HG02884 (cell line): ENCODE data around the gene IFNA17.
A peak's percentile ranks its signal among the peaks of the same experiment; 100 is the strongest.
"Not testable (repeated sequence)": the region's sequence is repeated elsewhere in the genome, so short reads cannot be mapped to it uniquely, and the experiment has no call there.

Source experiments
- ATAC-seq: cut with Tn5 transposase; IDR thresholded peaks from one replicate; pipeline ENCODE4 v1.9.1; 2021; ENCODE audit warnings: mild to moderate bottlenecking, moderate library complexity; ENCODE audit not compliant: unreplicated experiment

Gene IFNA17

DNA sequence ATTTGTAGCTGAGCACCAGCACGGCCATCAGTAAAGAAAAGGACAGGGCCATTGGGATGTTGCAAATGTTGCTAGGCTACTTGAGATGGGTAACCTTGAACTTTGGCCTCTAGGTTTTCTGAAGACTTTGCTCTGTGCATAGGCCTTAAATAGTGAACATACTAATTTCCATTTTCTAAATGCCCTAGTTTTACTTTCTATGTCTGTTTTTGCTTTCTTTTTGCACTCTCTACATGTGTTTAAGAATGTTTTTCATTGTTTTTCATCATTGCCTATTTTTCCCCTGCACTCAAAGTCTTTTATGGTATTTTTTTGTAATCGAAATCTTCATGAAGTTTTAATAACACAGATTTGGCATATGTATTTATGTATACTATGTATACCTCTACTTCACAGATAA lies at the start of gene IFNA17:
Gene IFNA17 (minus strand): TSS at position 101 of the 400 bp plus-strand sequence. CDS start 49 bp downstream, at position 52.
- no peak for ATAC-seq

DNA sequence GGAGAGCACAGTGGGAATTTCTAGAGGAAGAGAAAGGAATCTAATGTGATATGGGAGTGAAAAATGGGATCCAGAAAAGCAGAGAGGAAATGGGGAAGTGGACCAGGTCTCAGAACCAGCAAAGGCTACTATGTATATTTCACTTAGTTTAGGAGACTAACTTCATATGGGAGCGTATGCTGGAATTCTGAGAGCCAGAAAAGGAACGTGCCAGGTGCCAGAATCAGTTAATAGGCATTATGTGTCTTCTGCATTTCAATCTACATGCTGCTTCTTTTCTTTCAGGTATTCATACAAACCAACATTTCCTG lies 40.3 kb upstream of the IFNA17 start:
- ATAC-seq, result no peak

- peak; percentile 65 for ATAC-seq
Observed at GRCh38 chr9:21267485-21268346, 39.7 kb upstream of the IFNA17 start.

GRCh38 chr9:21266733-21267484 lies 38.9 kb upstream of the IFNA17 start:
- ATAC-seq, result no peak

- no peak for ATAC-seq
Observed at GRCh38 chr9:21265421-21266189, 37.6 kb upstream of the IFNA17 start.

- no peak for ATAC-seq
Observed at GRCh38 chr9:21255538-21256212, 27.7 kb upstream of the IFNA17 start.

- ATAC-seq, result peak; percentile 81
Observed at GRCh38 chr9:21252721-21253547, 24.9 kb upstream of the IFNA17 start.

DNA sequence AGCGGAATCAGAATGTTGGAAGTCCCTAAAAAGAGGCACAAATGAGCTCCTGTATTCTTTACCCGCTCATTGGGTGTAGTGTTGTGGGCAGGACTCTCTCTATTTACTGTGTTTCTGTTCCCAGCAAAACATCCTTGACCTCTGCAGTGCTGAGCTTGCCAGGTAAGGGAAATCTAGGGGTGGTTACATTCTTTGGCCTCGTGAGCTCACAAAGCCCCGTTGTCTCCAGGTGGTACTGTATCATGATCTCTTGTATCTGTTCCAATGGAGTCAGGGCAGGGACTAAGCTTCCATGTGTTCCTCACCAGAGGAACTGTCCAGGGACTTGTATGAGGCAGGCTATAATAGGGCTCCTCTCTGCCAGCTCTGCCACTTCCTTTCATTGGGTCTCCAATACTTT lies 23.6 kb upstream of the IFNA17 start:
- no peak for ATAC-seq

- ATAC-seq, result no peak
Observed at GRCh38 chr9:21251190-21251589, 23.2 kb upstream of the IFNA17 start.

- no peak for ATAC-seq
Observed at GRCh38 chr9:21244836-21245235, 16.8 kb upstream of the IFNA17 start.

GRCh38 chr9:21239911-21240310 lies 11.9 kb upstream of the IFNA17 start, which contains the start of gene IFNA14:
IFNA14 (minus strand) TSS chr9:21240005; CDS start chr9:21239935, 70 bp downstream.
- no peak for ATAC-seq

GRCh38 chr9:21236360-21236714 lies 8.3 kb upstream of the IFNA17 start:
- not testable (repeated sequence) for ATAC-seq

- ATAC-seq, result peak; percentile 82
Observed at GRCh38 chr9:21235468-21236359, 7.7 kb upstream of the IFNA17 start.

DNA sequence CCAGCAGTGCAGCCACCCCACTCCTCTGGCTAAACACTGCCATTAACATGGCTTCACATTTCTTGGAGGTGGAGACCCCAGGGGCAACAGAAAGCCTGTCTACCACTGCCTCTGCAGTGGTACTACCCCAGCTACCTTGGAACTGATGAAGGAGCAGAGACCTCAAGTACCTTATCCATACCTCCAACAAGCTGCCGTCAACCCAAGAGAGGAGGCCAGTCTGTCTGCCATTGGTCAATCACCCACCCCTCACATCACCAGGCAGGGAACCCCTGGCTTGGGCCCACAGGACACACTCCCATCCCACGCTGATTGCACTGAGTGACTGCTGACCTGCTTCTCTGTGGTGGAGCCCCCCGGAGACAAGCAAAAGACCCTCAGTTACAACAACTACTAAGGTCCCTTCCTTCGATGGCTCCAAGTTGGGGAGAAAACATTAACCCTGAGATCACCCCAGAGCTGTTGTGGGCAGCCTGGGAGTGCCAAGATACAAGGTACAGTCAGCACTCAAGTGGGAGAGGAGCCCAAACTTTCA lies 6.2 kb upstream of the IFNA17 start:
- ATAC-seq, result no peak

GRCh38 chr9:21233258-21233657 lies 5.2 kb upstream of the IFNA17 start:
- no peak for ATAC-seq

- ATAC-seq, result not testable (repeated sequence)
Observed at GRCh38 chr9:21217211-21217610, 10.8 kb downstream of the IFNA17 start, which contains the start of gene IFNA16. IFNA16 (minus strand) TSS chr9:21217311; CDS start chr9:21217305, 6 bp downstream.

DNA sequence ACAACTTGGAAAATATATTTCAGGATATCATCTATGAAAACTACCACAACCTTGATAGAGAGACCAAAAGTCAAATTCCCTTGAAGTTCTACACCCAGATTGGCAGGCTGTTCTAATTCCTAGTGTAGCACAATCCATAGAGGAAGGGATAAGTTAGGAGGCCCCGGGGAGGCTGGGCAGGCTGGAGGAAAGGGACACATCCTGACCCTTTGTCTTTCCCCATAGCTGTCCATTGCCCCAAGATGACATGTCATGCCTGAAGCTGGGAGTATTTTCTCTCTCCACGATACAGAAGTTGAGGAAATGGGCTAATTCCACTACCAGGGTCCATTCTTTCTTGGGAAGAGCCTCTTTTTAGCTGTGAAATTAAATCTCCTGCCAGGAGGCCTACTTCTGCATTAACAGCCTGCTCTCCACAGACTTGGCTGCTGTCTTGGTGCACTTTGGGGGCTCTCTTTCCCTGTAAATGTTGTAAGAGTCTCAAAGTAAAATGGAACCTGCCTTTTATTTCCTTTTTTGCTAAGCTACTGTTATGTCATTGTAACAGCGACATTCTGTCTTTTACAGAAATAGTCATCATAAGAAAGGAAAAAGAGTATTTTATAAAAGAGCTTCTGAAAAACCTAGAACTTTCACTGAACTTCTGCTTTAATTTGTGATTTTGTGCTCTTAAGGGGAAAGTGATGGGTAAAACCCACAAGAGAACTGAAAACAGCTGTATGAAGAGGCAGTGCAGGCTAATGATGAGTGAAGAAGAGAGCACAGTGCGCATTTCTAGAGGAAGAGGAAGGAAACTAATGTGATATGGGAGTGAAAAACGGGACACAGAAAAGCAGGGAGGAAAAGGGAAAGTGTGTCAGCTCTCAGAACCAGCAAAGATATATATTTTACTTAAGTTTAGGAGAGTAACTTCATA lies 14.4 kb downstream of the IFNA17 start:
- peak; percentile 59 for ATAC-seq
